ENCODE measurements around the gene RCOR1.
"Not testable (repeated sequence)": the region's sequence is repeated elsewhere in the genome, so short reads cannot be mapped to it uniquely, and the experiment has no call there.

RCOR1 gene

DNA sequence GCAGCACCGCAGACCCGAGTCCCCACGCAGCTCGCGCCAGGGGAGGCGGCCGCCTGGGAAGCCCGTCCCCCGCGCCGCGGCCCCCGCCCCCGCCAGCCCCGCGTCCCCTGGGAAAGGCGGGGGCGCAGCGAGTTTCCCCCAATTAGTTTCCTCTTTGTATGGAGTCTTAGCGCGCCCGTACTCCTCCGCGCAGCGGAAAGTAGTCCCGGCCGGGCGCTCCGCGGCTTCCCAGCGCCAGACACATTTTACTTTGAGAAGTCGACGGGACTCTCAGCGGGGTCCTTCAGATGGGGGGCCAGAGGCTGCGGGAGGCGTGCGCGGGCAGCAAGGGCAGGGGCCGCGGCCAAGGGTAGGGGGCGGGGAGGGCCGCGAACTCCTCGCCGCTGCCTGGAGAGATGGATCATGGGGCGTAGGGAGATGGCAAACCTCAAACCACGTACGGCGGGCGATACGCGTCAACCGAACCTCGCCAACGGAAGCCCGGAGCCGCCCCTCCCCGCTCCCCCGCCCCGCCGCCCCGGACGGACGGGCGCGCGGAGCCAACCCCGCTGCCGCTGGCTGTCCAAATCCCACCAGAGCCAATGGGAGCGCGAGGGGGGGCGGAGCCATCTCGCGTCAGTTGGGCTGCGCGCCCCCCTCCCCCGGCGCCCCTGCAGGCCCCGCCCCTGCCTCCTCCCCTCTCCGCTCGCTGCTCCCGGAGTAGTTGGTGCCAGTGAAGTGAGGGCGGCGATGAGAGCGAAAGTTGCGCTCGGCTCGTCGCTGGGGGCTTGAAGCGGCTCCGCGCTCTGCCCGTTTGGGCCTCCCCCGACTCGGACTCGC, at the start of gene RCOR1:
RCOR1 (plus strand) TSS at position 706 of the 819 bp plus-strand sequence. CDS start 238 bp downstream, outside the sequence.
- peak; percentile 99 for DNase-seq

DNA sequence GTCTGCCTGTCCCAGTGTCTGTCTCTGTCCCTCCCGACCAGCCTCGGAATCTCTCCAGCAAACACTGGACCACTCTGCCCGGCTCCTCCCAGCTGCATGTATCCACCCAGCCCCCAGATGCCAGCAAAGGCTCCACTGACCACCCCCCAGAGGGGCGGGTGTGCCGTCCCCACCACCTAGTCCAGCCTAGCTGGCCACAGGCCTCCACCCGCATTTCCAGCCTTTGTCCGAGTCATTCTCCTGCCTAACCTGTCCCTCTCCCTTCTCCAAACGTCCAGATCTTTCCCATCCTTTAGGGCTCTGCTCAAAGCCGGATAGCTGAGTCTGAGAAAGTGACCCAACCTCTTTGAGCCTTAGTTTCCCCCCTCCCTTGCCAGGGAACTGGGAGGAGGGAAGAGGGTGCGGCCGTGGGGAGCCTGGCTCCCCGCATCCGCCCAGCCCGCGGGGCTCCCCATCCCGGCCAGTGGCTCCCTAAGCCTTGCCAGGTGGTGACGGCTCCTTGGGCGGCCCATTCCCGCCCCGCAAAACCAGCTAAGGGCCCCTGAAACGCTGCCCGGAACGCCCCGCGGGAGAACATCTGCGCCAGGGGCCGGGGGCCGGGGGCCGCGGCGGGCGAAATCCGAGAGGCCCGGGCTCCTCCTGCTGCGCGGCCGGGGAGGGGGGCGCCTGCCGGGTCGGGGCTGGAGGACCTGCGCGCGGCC, 48.3 kb upstream of the RCOR1 start:
- DNase-seq, result peak; percentile 72

DNA sequence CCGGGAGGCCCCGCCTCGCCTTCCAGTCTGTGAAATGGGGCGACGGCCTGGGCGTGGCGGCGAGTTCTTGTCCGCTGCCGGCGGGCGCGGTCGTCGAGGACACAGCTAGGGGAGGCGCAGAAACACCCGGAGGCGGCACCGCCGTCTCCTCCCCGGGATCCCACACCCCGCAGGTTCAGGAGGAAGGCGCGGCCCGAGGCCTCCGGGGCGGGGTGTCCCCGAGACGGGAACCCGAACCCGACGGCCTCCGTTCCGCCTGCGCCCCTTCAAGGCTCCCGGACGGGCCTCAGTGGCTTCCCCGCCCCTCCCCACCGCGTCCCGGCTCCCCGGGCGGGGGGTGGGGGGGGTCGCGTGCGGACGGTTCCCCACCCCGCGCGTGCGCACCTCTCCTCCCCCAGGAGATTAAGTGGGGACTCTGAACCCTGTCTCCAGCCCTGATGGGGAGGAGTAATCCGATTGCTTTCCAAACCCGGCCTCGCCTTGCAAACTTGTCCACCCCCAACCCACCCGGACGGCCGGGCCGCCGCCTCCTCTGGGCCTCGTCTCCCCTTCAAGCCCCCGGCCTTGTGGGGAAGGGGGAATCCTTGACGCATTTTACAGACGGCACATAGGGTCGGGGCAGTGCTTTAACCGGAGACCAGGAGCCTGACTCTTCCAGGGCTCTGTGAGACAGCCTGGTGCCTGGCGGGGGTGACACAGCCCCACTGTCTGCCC, 47.5 kb upstream of the RCOR1 start:
- DNase-seq, result no peak

DNA sequence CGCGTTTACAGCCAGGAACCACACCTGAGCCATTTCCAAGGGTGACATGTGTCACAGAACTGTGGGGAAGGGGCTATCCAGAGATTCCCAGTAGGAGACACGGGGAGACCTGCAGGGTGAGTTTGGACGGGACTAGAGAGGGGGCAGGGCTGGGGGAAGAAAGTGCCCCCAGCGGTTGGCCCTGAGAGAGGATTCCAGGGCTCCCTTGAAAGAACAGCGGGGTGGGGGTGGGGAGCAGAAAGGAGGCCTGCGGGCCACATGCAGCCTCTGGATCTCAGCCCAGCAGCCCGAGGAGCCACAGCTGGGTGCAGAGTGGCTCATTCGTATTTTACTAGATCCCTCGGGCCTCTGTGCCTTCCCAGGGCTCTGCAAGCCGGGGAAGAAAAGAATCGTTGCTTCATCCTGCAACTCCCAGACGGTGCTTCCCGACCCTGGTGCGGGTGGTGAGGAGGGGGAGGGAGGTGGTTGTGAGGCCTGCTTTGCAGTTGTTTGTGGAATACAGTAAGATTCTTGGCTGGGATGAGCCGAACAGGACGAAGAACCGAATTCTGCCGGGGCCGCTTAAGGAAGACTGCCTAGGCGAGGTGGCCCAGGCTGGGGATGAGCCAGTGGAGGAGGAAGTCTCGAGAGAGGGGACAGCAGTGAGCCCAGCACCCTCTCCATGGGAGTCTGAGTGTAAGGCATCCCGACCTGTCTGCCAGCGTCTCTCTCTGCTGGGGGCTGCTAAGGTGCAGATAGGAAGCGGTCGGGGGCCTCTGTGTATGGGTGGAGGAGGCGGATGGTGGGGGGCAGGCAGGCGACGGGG, 46.8 kb upstream of the RCOR1 start:
- DNase-seq, result peak; percentile 44

DNA sequence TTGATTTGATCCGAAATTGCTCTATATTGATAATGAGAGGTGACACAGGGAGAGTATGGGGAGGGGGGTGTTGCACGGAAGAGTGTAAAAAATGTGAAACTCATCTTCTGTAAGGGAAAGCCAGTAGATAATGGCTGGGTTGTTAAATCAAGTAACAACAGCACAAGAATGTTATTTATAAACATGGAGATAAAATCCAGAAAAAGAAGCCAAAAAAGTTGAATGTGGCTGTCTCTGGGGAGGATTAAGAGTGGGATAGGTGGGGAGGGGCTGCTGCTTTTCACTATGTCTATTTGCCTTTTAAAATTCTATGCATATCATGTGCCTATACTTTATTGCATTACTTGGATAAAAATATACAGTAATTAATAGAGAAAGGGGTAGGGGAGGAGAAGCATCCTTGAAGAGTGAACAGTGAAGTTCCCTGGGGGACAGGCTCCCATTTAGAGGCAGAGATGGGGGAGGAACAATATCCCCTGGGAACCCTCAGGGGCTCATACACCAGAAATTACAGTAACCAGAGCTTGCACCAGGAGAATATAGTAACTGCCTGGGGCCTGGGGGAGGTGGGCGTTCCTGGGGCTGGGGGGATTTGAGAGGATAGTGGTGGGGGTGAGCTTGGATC, 43.7 kb upstream of the RCOR1 start:
- DNase-seq, result peak; percentile 33

DNA sequence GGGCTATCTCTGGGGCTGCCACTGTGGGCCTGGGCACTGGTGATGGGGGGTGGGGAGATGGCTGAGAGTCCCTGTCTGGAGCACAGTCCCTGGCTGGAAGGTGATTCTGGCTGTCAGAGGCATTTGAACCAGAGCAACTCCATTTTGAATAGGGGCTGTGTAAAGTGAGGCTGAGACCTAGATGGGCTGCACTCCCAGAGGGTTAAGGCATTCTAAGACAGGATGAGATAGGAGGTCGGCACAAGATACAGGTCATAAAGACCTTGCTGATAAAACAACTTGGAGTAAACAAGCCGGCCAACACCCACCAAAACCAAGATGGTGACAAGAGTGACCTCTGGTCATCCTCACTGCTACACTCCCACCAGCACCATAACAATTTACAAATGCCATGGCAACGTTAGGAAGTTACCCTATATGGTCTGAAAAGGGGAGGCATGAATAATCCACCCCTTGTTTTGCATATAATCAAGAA, 41.5 kb upstream of the RCOR1 start:
- not testable (repeated sequence) for DNase-seq

DNA sequence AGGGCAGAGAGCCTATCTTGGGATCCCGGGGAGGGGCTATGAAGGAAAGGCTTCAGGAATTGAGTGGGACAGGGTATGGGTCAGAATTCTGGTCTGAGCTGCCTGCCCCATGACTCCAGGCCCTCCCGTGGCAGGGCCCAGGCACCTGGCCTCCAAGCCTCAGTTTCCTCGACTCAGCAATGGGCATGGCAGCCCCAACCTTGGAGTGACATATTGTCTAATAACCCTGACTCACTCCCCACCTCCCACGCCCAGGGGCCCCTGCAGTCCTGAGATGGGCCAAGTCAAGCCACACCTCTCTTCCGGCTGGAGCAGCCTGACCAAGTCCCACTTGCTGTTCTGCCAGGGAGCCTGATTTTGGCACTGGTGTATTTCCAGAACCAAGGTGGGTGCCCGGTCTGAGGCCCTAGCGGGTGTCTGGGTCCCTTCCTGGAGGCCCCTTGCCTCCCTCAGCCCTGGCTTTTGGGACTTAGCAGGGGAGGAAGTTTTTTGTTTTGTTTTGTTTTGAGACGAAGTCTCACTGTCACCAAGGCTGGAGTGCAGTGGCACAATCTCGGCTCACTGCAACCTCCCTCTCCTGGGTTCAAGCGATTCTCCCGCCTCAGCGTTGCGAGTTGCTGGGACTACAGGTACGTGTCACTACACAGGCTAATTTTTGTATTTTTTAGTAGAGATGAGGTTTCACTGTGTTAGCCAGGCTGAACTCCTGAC, 40.3 kb upstream of the RCOR1 start:
- DNase-seq, result no peak

DNA sequence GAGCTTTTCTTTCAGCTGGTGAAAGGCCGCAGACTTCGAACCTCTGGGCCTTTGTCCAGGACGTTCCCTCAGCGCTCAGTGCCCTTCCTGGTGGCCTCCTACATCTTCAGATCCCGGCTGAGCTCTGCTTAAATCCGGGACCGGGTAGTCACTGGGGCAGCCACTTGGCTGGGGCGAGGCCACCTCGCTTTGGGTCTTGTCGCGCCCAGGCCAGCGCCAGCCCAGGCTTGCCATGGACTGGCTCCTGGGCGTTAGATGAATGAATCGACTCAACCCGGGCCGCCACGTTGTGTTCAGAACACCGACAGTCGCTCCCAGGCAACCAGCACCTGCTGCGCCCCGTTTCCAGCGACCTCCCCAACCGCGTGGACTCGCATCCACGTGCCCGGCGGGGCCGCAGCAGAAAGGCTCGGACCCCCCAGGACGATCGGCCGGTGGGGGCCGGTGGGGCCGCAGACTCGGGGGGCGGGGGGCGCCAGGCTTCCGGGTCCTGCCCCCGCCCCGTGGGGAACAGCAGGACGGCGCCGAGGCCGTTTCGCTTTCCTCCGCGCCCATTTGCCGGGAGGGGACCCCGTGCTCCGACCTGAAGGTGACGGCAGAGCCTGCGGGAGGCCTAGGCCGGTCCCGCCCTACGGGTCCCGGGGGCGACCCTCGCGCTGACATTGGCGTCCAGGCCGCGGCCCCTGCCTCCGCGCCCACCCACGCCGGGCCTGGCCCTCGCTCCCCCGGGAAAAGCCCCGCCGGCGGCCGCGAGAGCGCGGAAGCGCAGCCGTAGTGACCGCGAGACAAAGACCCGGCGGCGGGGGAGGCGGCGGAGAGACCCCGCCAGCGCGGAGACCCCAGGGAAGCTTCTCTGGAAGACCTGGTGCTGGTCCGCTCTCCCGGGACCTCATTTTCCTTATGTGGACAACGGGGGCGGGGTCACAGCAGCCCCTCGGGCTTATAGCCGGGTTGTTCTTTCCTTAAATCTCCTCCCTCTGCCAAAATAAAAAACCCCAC, 37.3 kb upstream of the RCOR1 start:
- DNase-seq, result peak; percentile 87

DNA sequence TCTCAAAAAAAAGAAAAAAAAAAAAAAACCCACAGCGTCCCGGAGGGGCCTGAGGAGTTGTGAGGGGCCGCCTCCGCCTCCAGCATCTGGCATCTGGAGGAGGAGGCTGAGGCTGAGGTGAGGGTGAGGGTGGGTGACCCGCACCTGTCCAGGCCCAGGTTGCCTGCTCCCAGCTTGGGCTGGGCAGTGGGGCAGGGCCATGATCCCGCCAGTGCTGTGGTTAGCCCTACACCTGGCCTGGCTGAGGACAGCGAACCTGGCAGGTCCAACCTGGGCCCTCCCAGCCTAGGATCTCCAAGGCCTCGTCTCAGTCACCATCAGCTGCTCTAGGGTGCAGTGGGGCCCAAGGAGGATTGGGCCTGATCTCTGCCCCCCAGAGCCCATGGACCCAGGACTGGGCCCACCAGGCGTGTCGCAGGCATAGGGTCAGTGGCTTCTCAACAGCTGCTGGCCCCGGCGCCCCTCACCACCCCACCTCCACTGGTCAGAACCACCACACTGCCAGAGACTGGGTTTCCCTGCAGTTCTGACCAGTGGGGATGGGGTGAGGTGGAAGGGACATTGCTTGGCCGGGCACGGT, 36.3 kb upstream of the RCOR1 start:
- DNase-seq, result no peak

DNA sequence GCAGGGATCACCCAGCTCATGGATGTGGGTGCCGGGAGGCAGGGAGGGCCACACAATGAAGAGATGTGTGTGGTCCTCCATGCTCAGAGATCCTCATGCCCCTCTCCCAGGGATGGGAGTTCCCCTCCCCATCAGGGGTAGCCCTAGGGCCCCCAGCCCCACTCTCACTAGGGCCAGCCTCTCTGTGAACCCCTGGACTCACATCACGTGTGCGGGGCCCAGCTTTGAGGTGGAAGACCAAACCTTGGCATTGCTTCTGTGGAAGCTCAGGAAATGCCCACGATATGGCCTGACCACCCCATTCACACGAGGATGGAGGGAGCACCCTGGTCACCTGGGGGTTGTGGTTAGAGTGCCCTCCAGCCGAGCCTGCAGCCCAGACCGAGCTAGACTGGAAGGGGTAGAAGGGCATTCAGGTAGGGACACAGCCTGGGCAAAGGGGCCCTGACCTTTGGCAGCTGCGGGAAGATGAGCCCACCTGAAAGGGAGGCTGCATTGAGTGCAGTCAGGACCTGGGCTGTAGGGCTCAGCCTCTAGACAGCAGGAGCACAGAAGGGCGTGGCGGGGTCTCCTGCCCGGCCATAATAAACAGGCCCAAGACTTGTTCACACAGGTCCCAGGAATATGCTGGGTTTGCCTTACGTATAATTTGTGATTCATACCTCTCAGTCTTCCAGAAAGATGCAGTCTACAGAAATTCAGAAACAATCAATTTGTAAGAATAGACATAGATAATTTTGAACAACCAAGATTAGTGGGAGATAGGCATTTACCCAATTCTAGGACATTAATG, 34.8 kb upstream of the RCOR1 start:
- DNase-seq, result no peak

DNA sequence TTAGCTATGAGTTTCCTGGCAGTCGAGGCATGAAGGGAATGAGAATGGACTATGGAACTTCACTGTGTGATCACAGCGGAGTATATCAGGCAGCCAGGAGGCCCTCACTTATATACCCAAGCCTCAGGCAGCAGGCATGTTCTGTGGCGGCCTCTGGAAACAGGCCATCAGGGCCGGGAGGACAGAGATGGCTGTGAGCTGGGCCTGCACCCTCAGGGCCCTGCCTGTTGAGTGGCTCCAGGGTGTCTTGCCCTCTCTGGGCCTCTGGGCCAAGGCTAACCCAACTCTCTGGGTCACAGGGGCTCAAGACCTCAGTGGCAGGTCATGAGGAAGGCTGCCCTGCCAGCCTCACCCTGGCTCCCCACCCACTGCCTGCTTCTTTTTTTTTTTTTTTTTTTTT, 33.9 kb upstream of the RCOR1 start:
- no peak for DNase-seq

DNA sequence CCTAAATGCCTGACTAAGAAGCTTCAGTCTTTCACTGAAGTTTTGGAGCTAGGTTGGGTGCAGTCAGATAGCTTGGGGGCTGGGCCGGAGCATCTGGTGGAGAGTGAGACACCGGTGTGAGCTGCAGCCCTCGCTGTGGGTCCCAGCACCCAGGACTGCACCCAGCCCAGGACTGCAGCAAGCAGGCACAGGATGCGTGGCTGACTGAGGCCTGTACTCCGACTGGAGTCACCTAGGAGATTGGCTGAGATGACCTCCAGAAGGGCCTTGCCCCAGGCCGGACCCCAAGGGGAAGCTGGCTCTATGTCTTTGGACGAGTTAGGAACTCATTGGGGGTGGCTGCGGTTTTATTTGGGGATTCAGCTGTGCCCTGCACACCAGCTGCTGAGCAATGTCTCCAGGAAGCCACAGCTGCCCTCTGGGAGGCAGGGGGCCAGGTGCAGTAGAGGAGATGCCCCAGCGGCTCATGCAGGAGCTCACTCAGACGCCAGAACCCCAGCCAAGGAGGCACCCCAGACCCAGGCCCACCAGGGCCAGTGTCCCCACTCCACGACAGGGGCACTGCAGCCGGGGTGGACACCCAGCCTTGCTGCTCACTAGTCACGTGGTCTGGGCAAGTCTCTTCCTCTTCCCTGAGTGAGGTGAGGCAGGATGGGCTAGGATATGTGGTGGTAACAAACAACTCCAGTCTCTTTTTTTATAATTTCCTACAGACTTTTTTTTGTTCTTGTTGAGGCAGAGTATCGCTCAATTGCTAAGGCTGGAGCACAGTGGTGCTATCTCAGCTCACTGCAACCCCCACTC, 31.8 kb upstream of the RCOR1 start:
- DNase-seq, result no peak

DNA sequence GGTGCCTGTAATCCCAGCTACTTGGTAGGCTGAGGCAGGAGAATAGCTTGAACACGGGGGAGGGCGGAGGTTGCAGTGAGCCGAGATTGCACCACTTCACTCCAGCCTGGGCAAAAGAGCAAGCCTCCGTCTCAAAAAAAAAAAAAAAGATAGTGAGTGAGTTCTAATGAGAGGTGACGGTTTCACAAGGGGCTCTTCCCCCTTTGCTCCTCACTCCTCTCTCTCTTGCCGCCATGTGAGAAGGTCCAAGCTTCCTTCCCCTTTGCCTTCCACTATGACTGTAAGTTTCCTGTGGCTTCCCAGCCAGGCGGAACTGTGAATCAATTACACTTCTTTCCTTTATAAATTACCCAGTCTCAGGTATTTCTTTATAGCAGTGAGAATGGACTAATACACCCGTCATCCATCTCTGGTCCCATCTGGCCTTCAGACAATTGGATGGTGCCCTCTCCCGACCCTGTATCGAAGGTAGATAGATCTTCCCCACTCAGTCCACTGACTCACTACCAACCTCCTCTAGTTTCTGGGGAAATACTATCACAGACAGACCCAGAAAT, 27.0 kb upstream of the RCOR1 start:
- no peak for DNase-seq

DNA sequence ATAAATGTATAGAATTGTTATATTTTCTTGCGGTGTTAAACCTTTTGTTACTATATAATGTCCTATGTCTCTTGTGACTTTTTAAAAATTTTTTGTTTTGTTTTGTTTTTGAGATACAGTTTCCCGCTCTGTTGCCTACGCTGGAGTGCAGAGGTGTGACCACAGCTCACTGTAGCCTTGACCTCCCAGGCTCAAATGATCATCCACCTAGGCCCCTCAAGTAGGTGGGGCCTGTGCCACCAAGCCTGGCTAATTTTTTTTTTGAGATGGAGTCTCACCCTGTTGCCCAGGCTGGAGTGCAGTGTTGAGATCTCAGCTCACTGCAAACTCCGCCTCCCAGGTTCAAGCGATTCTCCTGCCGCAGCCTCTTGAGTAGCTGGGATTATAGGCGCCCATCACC, 26.5 kb upstream of the RCOR1 start:
- DNase-seq, result no peak

DNA sequence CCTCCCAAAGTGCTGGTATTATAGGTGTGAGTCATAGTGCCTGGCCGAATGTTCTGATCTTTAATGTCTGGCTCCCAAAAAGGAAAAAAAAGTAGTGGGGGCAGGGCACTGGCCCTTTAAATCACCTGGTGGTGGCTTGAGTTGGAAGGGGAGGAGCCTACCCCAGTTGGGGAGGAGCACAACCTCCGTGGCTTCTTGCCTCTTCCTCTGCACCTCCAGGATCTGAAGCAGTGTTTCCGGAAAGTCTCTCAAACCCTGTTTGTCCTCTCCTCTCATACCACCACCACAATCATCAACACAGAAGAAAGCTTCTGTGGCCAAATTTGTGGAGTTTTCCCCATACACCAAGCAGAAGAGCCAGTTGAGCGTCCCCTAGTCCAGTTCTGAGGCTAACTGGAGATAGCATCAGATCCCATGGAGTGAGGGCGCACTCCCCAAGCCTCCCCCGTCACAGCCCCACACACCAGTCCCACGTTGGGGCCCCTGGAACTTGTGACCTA, 24.3 kb upstream of the RCOR1 start:
- peak; percentile 76 for DNase-seq

DNA sequence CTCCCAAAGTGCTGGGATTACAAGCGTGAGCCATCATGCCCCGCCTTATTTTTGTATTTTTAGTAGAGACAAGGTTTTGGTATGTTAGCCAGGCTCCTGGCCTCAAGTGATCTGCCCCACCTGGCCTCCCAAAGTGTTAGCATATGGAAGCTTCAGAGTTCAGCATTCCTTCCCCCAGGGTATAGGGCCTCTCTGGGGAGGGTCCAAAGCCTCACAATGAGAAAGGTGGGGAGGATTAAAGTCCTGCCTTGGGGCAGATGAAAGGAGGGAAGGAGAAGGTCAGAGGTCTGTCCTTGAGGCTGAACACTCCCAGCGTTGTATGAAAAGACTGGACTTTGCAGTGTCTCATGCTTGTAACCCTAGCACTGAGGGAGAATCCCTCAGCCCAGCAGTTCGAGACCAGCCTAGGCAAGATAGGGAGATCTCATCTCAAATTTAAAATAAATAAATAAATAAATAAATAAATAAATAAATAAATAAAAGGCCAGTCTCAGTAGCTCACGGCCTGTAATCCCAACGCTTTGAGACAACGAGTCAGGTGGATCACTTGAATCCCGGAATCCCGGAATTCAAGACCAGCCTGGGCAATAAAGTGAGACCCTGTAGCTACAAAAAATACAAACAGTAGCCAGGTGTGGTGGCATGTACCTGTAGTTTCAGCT, 22.0 kb upstream of the RCOR1 start:
- DNase-seq, result no peak

DNA sequence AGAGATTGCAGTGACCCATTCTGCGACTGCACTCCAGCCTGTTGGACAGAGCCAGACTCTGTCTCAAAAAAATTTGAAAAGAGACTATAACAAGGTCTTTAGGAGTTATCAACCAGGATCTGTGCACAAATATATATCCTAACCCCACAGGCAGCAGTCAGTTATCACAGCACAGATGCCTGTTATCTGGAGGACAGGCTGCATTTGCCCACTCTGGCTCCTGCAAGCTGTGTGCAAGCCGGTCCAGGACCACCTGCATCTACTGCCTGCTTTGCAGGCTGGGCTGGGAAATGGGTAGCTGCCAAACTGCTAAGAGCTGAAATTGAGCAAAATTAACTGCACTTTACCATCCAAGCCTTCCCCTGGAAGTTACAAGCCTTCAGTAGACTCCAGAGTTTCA, 21.4 kb upstream of the RCOR1 start:
- no peak for DNase-seq

All from NCI-H69 (cell line).